Glomerular endothelial cell (primary cell): ENCODE data around the gene ALAS1. TPM values are rescaled to one million over a fixed set of nuclear protein-coding genes. Genes with fewer than 3 reads are reported as not detected.
"Not testable (repeated sequence)": the region's sequence is repeated elsewhere in the genome, so short reads cannot be mapped to it uniquely, and the experiment has no call there.

Source experiments
- DNase-seq: peaks from one replicate; pipeline ENCODE4 v3.0.0-alpha.2; 2011; ENCODE audit warnings: low read depth, low spot score; ENCODE audit errors: extremely low read depth
- total RNA-seq: library from RNA; depleted of rRNA; stranded (reverse); fragments of >200 nt; gene quantifications from 2 replicates; pipeline ENCODE4 v1.2.3, GENCODE V29; 2015

The ALAS1 gene
- total RNA-seq, 1 donor from 2014 or later: 69.8 TPM

- DNase-seq: no peak
Observed at GRCh38 chr3:52176951-52177700, 20.8 kb upstream of the ALAS1 start.

- no peak for DNase-seq
Observed at GRCh38 chr3:52177701-52178042, 20.3 kb upstream of the ALAS1 start.

GRCh38 chr3:52178126-52178525 lies 19.8 kb upstream of the ALAS1 start:
- DNase-seq: not testable (repeated sequence)

GRCh38 chr3:52178537-52178936 lies 19.4 kb upstream of the ALAS1 start:
- no peak for DNase-seq

- no peak for DNase-seq
Observed at GRCh38 chr3:52181543-52181942, 16.4 kb upstream of the ALAS1 start.

GRCh38 chr3:52182196-52182595 lies 15.8 kb upstream of the ALAS1 start:
- DNase-seq: no peak

- no peak for DNase-seq
Observed at GRCh38 chr3:52182691-52183090, 15.3 kb upstream of the ALAS1 start.

GRCh38 chr3:52183786-52184445 lies 14.0 kb upstream of the ALAS1 start:
- DNase-seq: no peak

GRCh38 chr3:52184690-52185089 lies 13.3 kb upstream of the ALAS1 start:
- DNase-seq: no peak

- no peak for DNase-seq
Observed at GRCh38 chr3:52185311-52185710, 12.6 kb upstream of the ALAS1 start.

- no peak for DNase-seq
Observed at GRCh38 chr3:52185837-52186236, 12.1 kb upstream of the ALAS1 start.

GRCh38 chr3:52186729-52187128 lies 11.2 kb upstream of the ALAS1 start:
- DNase-seq: no peak

GRCh38 chr3:52188556-52188955 lies 9.4 kb upstream of the ALAS1 start:
- no peak for DNase-seq

GRCh38 chr3:52190294-52191074 lies 7.5 kb upstream of the ALAS1 start:
- DNase-seq: no peak

- DNase-seq: no peak
Observed at GRCh38 chr3:52191663-52192062, 6.3 kb upstream of the ALAS1 start.

- DNase-seq: no peak
Observed at GRCh38 chr3:52193065-52193464, 4.9 kb upstream of the ALAS1 start.

GRCh38 chr3:52194485-52195290 lies 3.3 kb upstream of the ALAS1 start:
- no peak for DNase-seq

GRCh38 chr3:52195291-52195597 lies 2.7 kb upstream of the ALAS1 start:
- DNase-seq: no peak

- no peak for DNase-seq
Observed at GRCh38 chr3:52195823-52196331, 2.1 kb upstream of the ALAS1 start.

- no peak for DNase-seq
Observed at GRCh38 chr3:52196977-52197376, 983 bp upstream of the ALAS1 start.

- no peak for DNase-seq
Observed at GRCh38 chr3:52197499-52197841, 490 bp upstream of the ALAS1 start.
